ENCODE measurements around the gene CHRM4. TPM values are rescaled to one million over a fixed set of nuclear protein-coding genes. Genes with fewer than 3 reads are reported as not detected.

CHRM4 gene
- total RNA-seq, 4 donors from 2014 or later: 0.34 TPM; not detected in 3

DNA sequence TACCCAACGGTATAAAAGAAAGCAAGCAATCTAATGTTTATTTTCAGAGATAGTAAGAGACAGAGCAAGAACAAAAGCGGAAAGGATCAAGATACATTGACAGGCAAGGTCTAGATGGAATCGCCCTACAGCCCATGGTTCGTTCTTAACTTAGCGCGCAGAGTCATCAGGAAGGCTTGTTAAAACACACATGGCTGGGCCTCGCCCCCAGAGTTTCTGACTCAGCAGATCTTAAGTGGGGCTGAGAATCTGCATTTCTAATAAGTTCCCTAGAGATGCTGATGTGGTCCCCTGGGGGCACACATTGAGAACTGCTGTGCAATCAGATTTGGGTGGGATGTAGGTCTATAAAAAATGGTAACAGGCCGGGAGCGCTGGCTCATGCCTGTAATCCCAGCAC lies 35.8 kb upstream of the CHRM4 start:
- TF ChIP-seq, protein P1, sequence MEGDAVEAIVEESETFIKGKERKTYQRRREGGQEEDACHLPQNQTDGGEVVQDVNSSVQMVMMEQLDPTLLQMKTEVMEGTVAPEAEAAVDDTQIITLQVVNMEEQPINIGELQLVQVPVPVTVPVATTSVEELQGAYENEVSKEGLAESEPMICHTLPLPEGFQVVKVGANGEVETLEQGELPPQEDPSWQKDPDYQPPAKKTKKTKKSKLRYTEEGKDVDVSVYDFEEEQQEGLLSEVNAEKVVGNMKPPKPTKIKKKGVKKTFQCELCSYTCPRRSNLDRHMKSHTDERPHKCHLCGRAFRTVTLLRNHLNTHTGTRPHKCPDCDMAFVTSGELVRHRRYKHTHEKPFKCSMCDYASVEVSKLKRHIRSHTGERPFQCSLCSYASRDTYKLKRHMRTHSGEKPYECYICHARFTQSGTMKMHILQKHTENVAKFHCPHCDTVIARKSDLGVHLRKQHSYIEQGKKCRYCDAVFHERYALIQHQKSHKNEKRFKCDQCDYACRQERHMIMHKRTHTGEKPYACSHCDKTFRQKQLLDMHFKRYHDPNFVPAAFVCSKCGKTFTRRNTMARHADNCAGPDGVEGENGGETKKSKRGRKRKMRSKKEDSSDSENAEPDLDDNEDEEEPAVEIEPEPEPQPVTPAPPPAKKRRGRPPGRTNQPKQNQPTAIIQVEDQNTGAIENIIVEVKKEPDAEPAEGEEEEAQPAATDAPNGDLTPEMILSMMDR (IDR thresholded peaks at IDR 0.05; ENCODE audit: low read depth): no peak

- TF ChIP-seq, protein P1 (IDR thresholded peaks at IDR 0.05; ENCODE audit: low read depth): no peak
These were observed 34.8 kb upstream of the CHRM4 start for GRCh38 chr11:46426233-46426991.

GRCh38 chr11:46422588-46422987 lies 31.0 kb upstream of the CHRM4 start:
- TF ChIP-seq, protein P1 (IDR thresholded peaks at IDR 0.05; ENCODE audit: low read depth): no peak

GRCh38 chr11:46421257-46421880 lies 29.8 kb upstream of the CHRM4 start:
- TF ChIP-seq, protein P1 (IDR thresholded peaks at IDR 0.05; ENCODE audit: low read depth): no peak

DNA sequence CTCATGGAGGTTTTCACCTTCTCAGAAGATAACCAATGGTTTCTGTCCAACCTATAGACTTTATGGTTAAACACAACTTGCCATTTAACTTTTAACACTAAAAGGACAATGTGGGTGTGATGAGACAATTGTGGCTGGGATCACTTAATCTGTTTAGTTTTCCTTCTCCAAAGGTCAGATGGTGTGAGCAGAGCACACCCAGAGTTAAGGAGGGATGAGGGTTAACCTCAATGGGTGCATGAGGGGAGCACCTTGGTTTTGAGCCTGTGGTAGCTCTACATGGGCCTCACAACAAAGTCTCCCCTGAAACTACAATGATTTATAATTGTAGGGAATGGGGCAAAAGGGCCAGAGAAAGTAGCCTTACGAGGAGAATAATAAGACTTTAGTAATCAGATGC lies 28.9 kb upstream of the CHRM4 start:
- TF ChIP-seq, protein P1 (IDR thresholded peaks at IDR 0.05; ENCODE audit: low read depth): no peak

- TF ChIP-seq, protein P1 (IDR thresholded peaks at IDR 0.05; ENCODE audit: low read depth): no peak
These were observed 27.2 kb upstream of the CHRM4 start for GRCh38 chr11:46418751-46419150.

DNA sequence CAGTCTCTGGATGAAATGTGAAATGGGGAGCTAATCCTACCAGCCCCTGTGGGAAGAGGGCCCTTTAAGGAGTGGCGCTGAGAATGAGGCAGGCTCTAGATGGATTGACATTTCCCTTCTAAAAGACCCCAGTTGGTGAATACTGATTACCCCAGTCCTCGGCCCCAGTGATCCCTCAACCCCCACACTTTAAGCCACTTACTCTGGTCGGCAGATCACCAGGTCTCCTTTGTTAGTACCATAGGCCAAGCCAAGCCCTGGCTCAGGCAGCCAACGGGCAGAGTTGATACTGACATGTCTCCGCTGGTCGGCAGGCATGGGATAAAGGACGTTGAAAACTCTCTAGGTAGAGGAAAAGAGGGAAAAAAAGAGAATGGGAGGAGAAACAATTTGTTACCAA lies 26.1 kb upstream of the CHRM4 start:
- TF ChIP-seq, protein P1 (IDR thresholded peaks at IDR 0.05; ENCODE audit: low read depth): no peak
